Liver (tissue), 3 donors: Measurements from ENCODE around the gene UGT1A7.
"Not testable (repeated sequence)": the region's sequence is repeated elsewhere in the genome, so short reads cannot be mapped to it uniquely, and the experiment has no call there.

Source experiments
- EGR1 ChIP-seq, 2 donors: IDR thresholded peaks; 2 replicates each; pipeline ENCODE4 v1.6.1; 2016 to 2018; ENCODE audit warnings: antibody characterized with exemption in 2 of 2, low read depth in 2 of 2
- GABPA ChIP-seq, 2 donors: IDR thresholded peaks in 1 of 2; conservative IDR thresholded peaks in 1 of 2; 2 replicates each; pipeline ENCODE4 v1.6.1; 2016; ENCODE audit warnings: antibody characterized with exemption in 2 of 2, mild to moderate bottlenecking in 1 of 2, moderate library complexity in 1 of 2
- HNF4A ChIP-seq, 2 donors: conservative IDR thresholded peaks; 2 replicates each; pipeline ENCODE4 v1.6.1; 2016; ENCODE audit warnings: antibody characterized with exemption in 2 of 2, mild to moderate bottlenecking in 2 of 2
- HNF4G ChIP-seq: IDR thresholded peaks from 2 replicates; pipeline ENCODE4 v1.6.1; 2016; ENCODE audit warnings: antibody characterized with exemption
- NR2F2 ChIP-seq: IDR thresholded peaks from 2 replicates; pipeline ENCODE4 v1.6.1; 2016; ENCODE audit warnings: antibody characterized with exemption
- RAD21 ChIP-seq, 2 donors: IDR thresholded peaks; 2 replicates each; pipeline ENCODE4 v1.6.1; 2016; ENCODE audit warnings: antibody characterized with exemption in 2 of 2, mild to moderate bottlenecking in 2 of 2
- RXRA ChIP-seq, 2 donors: IDR thresholded peaks; 2 replicates each; pipeline ENCODE4 v1.6.1; 2017 to 2018; ENCODE audit warnings: antibody characterized with exemption in 2 of 2, mild to moderate bottlenecking in 1 of 2
- TAF1 ChIP-seq: conservative IDR thresholded peaks from 2 replicates; pipeline ENCODE4 v1.6.1; 2016; ENCODE audit warnings: antibody characterized with exemption, mild to moderate bottlenecking
- TF ChIP-seq, protein P1 (sequence below): fragments of 150-350 bp; IDR thresholded peaks from 2 replicates; pipeline ENCODE4 v1.5.1; 2017; ENCODE audit warnings: improper control_type of control experiment, low read depth, low read length; ENCODE audit not compliant: missing input control
- TF ChIP-seq, protein P2 (sequence below): IDR thresholded peaks from 2 replicates; pipeline ENCODE4 v1.6.1; 2016; ENCODE audit warnings: antibody characterized with exemption
- TF ChIP-seq, protein P3 (sequence below): IDR thresholded peaks from 2 replicates; pipeline ENCODE4 v1.6.1; 2016; ENCODE audit warnings: antibody characterized with exemption
- TF ChIP-seq, protein P4 (sequence below): IDR thresholded peaks from 2 replicates; pipeline ENCODE4 v1.6.1; 2016; ENCODE audit warnings: antibody characterized with exemption, mild to moderate bottlenecking
- donor health status: healthy.
- donor health status: healthy.

DNA sequence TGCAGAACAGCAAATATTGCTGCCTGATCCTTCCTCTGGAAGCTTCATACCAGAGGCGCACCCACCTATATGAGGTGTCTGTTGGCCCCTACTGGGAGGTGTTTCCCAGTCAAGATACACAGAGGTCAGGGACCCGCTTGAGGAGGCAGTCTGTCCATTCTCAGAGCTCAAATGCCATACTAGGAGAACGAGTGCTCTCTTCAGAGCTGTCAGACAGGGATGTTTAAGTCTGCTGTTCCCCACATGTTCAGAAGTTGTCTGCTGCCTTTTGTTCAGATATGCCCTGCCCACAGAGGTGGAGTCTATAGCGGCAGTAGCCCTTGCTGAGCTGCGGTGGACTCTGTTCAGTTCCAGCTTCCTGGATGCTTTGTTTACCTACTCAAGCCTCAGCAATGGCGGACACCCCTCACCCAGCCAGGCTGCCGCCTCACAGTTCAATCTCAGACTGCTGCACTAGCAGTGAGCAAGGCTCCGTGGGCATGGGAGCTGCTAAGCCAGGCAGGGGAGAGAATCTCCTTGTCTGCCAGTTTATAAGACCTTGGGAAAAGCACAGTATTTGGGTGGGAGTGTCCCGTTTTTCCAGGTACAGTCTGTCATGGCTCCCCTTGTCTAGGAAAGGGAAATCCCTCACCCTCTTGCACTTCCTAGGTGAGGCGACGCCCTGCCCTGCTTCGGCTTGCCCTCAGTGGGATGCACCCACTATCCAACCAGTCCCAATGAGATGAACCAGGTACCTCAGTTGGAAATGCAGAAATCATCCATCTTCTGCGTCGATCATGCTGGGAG lies 55.4 kb downstream of the UGT1A7 start:
- TF ChIP-seq, protein P1, sequence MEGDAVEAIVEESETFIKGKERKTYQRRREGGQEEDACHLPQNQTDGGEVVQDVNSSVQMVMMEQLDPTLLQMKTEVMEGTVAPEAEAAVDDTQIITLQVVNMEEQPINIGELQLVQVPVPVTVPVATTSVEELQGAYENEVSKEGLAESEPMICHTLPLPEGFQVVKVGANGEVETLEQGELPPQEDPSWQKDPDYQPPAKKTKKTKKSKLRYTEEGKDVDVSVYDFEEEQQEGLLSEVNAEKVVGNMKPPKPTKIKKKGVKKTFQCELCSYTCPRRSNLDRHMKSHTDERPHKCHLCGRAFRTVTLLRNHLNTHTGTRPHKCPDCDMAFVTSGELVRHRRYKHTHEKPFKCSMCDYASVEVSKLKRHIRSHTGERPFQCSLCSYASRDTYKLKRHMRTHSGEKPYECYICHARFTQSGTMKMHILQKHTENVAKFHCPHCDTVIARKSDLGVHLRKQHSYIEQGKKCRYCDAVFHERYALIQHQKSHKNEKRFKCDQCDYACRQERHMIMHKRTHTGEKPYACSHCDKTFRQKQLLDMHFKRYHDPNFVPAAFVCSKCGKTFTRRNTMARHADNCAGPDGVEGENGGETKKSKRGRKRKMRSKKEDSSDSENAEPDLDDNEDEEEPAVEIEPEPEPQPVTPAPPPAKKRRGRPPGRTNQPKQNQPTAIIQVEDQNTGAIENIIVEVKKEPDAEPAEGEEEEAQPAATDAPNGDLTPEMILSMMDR: not testable (repeated sequence)
- TF ChIP-seq, protein P2, sequence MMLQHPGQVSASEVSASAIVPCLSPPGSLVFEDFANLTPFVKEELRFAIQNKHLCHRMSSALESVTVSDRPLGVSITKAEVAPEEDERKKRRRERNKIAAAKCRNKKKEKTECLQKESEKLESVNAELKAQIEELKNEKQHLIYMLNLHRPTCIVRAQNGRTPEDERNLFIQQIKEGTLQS: not testable (repeated sequence)
- TF ChIP-seq RAD21 (IDR thresholded peaks at IDR 0.05) (peak in 1 of 2 donors; percentile 44), HNF4A (conservative IDR thresholded peaks at IDR 0.05) (peak; percentile 76 to 83), RXRA (IDR thresholded peaks at IDR 0.05) (peak; percentile 64 to 73)
- TF ChIP-seq TAF1; NR2F2; EGR1 (IDR thresholded peaks at IDR 0.05; ENCODE audit: low read depth in 2 of 2); GABPA (IDR thresholded peaks at IDR 0.05 in 1 of 2, conservative IDR thresholded peaks at IDR 0.05 in 1 of 2); HNF4G: not testable (repeated sequence)
- TF ChIP-seq, protein P3, sequence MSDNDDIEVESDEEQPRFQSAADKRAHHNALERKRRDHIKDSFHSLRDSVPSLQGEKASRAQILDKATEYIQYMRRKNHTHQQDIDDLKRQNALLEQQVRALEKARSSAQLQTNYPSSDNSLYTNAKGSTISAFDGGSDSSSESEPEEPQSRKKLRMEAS: not testable (repeated sequence)
- TF ChIP-seq, protein P4, sequence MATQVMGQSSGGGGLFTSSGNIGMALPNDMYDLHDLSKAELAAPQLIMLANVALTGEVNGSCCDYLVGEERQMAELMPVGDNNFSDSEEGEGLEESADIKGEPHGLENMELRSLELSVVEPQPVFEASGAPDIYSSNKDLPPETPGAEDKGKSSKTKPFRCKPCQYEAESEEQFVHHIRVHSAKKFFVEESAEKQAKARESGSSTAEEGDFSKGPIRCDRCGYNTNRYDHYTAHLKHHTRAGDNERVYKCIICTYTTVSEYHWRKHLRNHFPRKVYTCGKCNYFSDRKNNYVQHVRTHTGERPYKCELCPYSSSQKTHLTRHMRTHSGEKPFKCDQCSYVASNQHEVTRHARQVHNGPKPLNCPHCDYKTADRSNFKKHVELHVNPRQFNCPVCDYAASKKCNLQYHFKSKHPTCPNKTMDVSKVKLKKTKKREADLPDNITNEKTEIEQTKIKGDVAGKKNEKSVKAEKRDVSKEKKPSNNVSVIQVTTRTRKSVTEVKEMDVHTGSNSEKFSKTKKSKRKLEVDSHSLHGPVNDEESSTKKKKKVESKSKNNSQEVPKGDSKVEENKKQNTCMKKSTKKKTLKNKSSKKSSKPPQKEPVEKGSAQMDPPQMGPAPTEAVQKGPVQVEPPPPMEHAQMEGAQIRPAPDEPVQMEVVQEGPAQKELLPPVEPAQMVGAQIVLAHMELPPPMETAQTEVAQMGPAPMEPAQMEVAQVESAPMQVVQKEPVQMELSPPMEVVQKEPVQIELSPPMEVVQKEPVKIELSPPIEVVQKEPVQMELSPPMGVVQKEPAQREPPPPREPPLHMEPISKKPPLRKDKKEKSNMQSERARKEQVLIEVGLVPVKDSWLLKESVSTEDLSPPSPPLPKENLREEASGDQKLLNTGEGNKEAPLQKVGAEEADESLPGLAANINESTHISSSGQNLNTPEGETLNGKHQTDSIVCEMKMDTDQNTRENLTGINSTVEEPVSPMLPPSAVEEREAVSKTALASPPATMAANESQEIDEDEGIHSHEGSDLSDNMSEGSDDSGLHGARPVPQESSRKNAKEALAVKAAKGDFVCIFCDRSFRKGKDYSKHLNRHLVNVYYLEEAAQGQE: not testable (repeated sequence)
